Measurements from ENCODE around the gene TMEM108.

GRCh38 chr3:133117342-133117741 lies 79.2 kb downstream of the TMEM108 start:
- TF ChIP-seq CTCF (IDR thresholded peaks at IDR 0.05) (no peak), POLR2A (IDR thresholded peaks at IDR 0.05) (no peak)
